H1 (cell line): Measurements from ENCODE around the gene COL5A1. TPM values are rescaled to one million over a fixed set of nuclear protein-coding genes. Genes with fewer than 3 reads are reported as not detected.

Source experiments
- CTCF ChIA-PET: fragments of 300-600 bp; sonication (Branson Sonifier 250); formaldehyde crosslinking; loops from one replicate; lab custom pipeline; 2021; ENCODE audit not compliant: partially characterized antibody; lab: Charles Lee
- POLR2A ChIA-PET: fragments of 300-600 bp; sonication (Branson Sonifier 250); formaldehyde crosslinking; loops from one replicate; lab custom pipeline; 2021; ENCODE audit warnings: inconsistent platforms; ENCODE audit not compliant: partially characterized antibody; lab: Charles Lee
- DNase-seq, 2 experiments: peaks; one replicate each; pipeline versions ENCODE4 v3.0.0 to v3.0.0-alpha.2; 2010 to 2022; ENCODE audit warnings: low spot score in 2 of 2, low read depth in 1 of 2, mixed read lengths in 1 of 2
- FAIRE-seq: peaks from 2 replicates; lab custom pipeline; 2011; peaks lifted over from hg19 to GRCh38; lab: Jason Lieb, UNC
- H2AFZ ChIP-seq: 2 replicates; pipeline ENCODE4 v1.8.1; 2012; ENCODE audit warnings: low read length, inconsistent platforms
- H2AK5ac ChIP-seq: 2 replicates; pipeline ENCODE4 v1.6.1; 2013; ENCODE audit warnings: low read depth, low read length
- H2BK120ac ChIP-seq: replicated peaks from 2 replicates; pipeline ENCODE3; 2013; ENCODE audit warnings: low read depth, low read length, inconsistent platforms
- H2BK12ac ChIP-seq: 2 replicates; pipeline ENCODE4 v1.6.1; 2013; ENCODE audit warnings: low read depth, low read length
- H2BK15ac ChIP-seq: 2 replicates; pipeline ENCODE4 v1.6.1; 2013; ENCODE audit warnings: low read length
- H2BK20ac ChIP-seq: 2 replicates; pipeline ENCODE4 v1.6.1; 2013; ENCODE audit warnings: low read length
- H2BK5ac ChIP-seq: 2 replicates; pipeline ENCODE4 v1.6.1; 2013; ENCODE audit warnings: low read depth, low read length
- H3K14ac ChIP-seq: 2 replicates; pipeline ENCODE4 v1.6.1; 2013; ENCODE audit warnings: inconsistent platforms; ENCODE audit not compliant: insufficient read length
- H3K18ac ChIP-seq: 2 replicates; pipeline ENCODE4 v1.6.1; 2013; ENCODE audit warnings: low read length; ENCODE audit errors: extremely low read depth
- H3K23ac ChIP-seq: 2 replicates; pipeline ENCODE4 v1.6.1; 2013; ENCODE audit warnings: inconsistent platforms; ENCODE audit not compliant: insufficient read length
- H3K23me2 ChIP-seq: 2 replicates; pipeline ENCODE4 v1.6.1; 2013; ENCODE audit warnings: low read depth, low read length
- H3K27ac ChIP-seq: 2 replicates; pipeline ENCODE4 v1.6.1; 2011; ENCODE audit warnings: low read depth, low read length, inconsistent platforms
- H3K27me3 ChIP-seq, 4 experiments: replicated peaks in 1 of 4; 1 replicate in 1 of 4; 2 replicates in 3 of 4; pipeline versions ENCODE4 v1.6.1 to v1.8.1; 2011 to 2013; ENCODE audit warnings: low read length in 3 of 4, mild to moderate bottlenecking in 3 of 4, inconsistent platforms in 2 of 4, mixed read lengths in 2 of 4, moderate library complexity in 1 of 4; ENCODE audit not compliant: control insufficient read depth in 3 of 4, insufficient read depth in 3 of 4; ENCODE audit errors: extremely low read depth in 1 of 4
- H3K36me3 ChIP-seq, 4 experiments: 2 replicates each; pipeline versions ENCODE4 v1.6.1 to v1.8.1; 2011 to 2013; ENCODE audit warnings: mild to moderate bottlenecking in 4 of 4, low read length in 3 of 4, moderate library complexity in 2 of 4, control low read depth in 1 of 4, inconsistent platforms in 1 of 4; ENCODE audit not compliant: insufficient read depth in 4 of 4, control insufficient read depth in 2 of 4
- H3K4ac ChIP-seq: replicated peaks from 2 replicates; pipeline ENCODE3; 2013; ENCODE audit warnings: low read length, low read depth, mixed read lengths, inconsistent platforms; ENCODE audit not compliant: insufficient read length
- H3K4me1 ChIP-seq, 4 experiments: replicated peaks in 1 of 4; 1 replicate in 1 of 4; 2 replicates in 3 of 4; pipeline versions ENCODE4 v1.6.1 to v1.8.1; 2011 to 2013; ENCODE audit warnings: low read length in 3 of 4, inconsistent platforms in 2 of 4, mixed read lengths in 1 of 4; ENCODE audit not compliant: insufficient read depth in 4 of 4, control insufficient read depth in 3 of 4
- H3K4me2 ChIP-seq, 2 experiments: 2 replicates each; pipeline versions ENCODE4 v1.6.1 to v1.8.1; 2011 to 2013; ENCODE audit warnings: low read depth in 2 of 2, low read length in 2 of 2, control low read depth in 1 of 2, inconsistent platforms in 1 of 2, mild to moderate bottlenecking in 1 of 2; ENCODE audit not compliant: insufficient read depth in 1 of 2
- H3K4me3 ChIP-seq, 4 experiments: fragments of 200-600, 300-600 bp in 1 of 4; sonication (generic), shearing (Covaris generic), sonication (Bioruptor Twin) in 1 of 4; 2 replicates each; pipeline versions ENCODE4 v1.5.1 to v1.8.1; 2011 to 2016; ENCODE audit warnings: low read length in 4 of 4, low read depth in 3 of 4, control low read depth in 2 of 4, inconsistent platforms in 2 of 4, mild to moderate bottlenecking in 2 of 4, mixed read lengths in 1 of 4, moderate library complexity in 1 of 4; ENCODE audit not compliant: insufficient read depth in 2 of 4; ENCODE audit errors: extremely low read depth in 1 of 4
- H3K56ac ChIP-seq: replicated peaks from 2 replicates; pipeline ENCODE3; 2013; ENCODE audit warnings: low read depth, mild to moderate bottlenecking, mixed read lengths, low read length, inconsistent platforms; ENCODE audit not compliant: insufficient read length
- H3K79me1 ChIP-seq: 2 replicates; pipeline ENCODE4 v1.6.1; 2013; ENCODE audit warnings: low read depth, low read length, control low read depth
- H3K79me2 ChIP-seq, 2 experiments: 2 replicates each; pipeline versions ENCODE4 v1.6.1 to v1.8.1; 2012 to 2013; ENCODE audit warnings: low read length in 2 of 2, mild to moderate bottlenecking in 2 of 2, inconsistent platforms in 1 of 2; ENCODE audit not compliant: insufficient read depth in 2 of 2, control insufficient read depth in 1 of 2
- H3K9ac ChIP-seq, 4 experiments: replicated peaks in 1 of 4; 1 replicate in 1 of 4; 2 replicates in 3 of 4; pipeline versions ENCODE4 v1.6.1 to v1.8.1; 2011 to 2013; ENCODE audit warnings: low read depth in 3 of 4, low read length in 3 of 4, control low read depth in 2 of 4, mild to moderate bottlenecking in 2 of 4, moderate library complexity in 2 of 4, inconsistent platforms in 1 of 4; ENCODE audit errors: extremely low read depth in 1 of 4
- H3K9me3 ChIP-seq, 2 experiments: 2 replicates each; pipeline versions ENCODE4 v1.6.1 to v1.8.1; 2012 to 2013; ENCODE audit warnings: mild to moderate bottlenecking in 2 of 2, moderate library complexity in 2 of 2, control low read depth in 1 of 2, inconsistent platforms in 1 of 2, low read depth in 1 of 2, low read length in 1 of 2, mixed read lengths in 1 of 2; ENCODE audit not compliant: insufficient read depth in 2 of 2
- H4K20me1 ChIP-seq, 2 experiments: replicated peaks in 1 of 2; 2 replicates each; pipeline versions ENCODE3 to v1.8.1; 2011 to 2013; ENCODE audit warnings: inconsistent platforms in 2 of 2, low read length in 2 of 2, mild to moderate bottlenecking in 1 of 2; ENCODE audit not compliant: insufficient read depth in 2 of 2, control insufficient read depth in 1 of 2
- H4K5ac ChIP-seq: 2 replicates; pipeline ENCODE4 v1.6.1; 2013; ENCODE audit warnings: low read length, low read depth, mixed read lengths, inconsistent platforms; ENCODE audit not compliant: insufficient read length
- H4K8ac ChIP-seq: 2 replicates; pipeline ENCODE4 v1.8.0; 2013; ENCODE audit warnings: mild to moderate bottlenecking, moderate library complexity, low read length, inconsistent platforms; ENCODE audit not compliant: insufficient read depth; ENCODE audit errors: extremely low read depth
- H4K91ac ChIP-seq: replicated peaks from 2 replicates; pipeline ENCODE3; 2013; ENCODE audit warnings: low read length, mixed read lengths, inconsistent platforms; ENCODE audit not compliant: insufficient read length
- POLR2AphosphoS5 ChIP-seq: IDR thresholded peaks from 2 replicates; pipeline ENCODE4 v1.6.1; 2011; ENCODE audit warnings: low read depth, low read length
- POU5F1 ChIP-seq: IDR thresholded peaks from 2 replicates; pipeline ENCODE4 v1.6.1; 2011; ENCODE audit warnings: low read depth, mild to moderate bottlenecking, low read length, moderate library complexity
- WGBS, 2 experiments: shearing (Covaris generic) in 1 of 2; methylation state at CpG; one replicate each; pipeline versions ENCODE4 v1.1.6 to v1.1.7; 2013 to 2015; ENCODE audit warnings: low lambda C conversion rate in 2 of 2, mixed read lengths in 2 of 2, inconsistent platforms in 1 of 2, low coverage in 1 of 2, missing lambda C conversion rate in 1 of 2; ENCODE audit not compliant: insufficient replicate concordance in 2 of 2, insufficient coverage in 1 of 2, insufficient read length in 1 of 2; ENCODE audit errors: extremely low coverage in 1 of 2, missing lambda C conversion rate in 1 of 2; 5-methylcytosine and 5-hydroxymethylcytosine counted together
- polyA plus RNA-seq, 7 experiments: library from polyadenylated mRNA; depleted of rRNA in 3 of 7; stranded (reverse) in 5 of 7; unstranded in 2 of 7; fragments of >200 nt in 5 of 7; fragments of 200-250 nt in 2 of 7; gene quantifications; 1 replicate in 5 of 7; 2 replicates in 1 of 7; 4 replicates in 1 of 7; pipeline versions ENCODE4 v1.2.1 to v1.2.3, GENCODE V29; 2011 to 2013; ENCODE audit warnings: missing spikeins in 2 of 7, mixed read lengths in 2 of 7
- total RNA-seq: library from RNA; stranded (reverse); fragmentation: NEBNext Ultra II Directional; extraction: Animal tissue kit (Norgen Biotek cat#: 25700); gene quantifications from 2 replicates; pipeline ENCODE4 v1.2.1, GENCODE V29; 2021

The COL5A1 gene
- total and polyA plus RNA-seq, 2 of the 8 experiments (the other 6 are each of a cell fraction or from before 2014, with no cell fraction given), result 3.8 to 12.0 TPM

DNA sequence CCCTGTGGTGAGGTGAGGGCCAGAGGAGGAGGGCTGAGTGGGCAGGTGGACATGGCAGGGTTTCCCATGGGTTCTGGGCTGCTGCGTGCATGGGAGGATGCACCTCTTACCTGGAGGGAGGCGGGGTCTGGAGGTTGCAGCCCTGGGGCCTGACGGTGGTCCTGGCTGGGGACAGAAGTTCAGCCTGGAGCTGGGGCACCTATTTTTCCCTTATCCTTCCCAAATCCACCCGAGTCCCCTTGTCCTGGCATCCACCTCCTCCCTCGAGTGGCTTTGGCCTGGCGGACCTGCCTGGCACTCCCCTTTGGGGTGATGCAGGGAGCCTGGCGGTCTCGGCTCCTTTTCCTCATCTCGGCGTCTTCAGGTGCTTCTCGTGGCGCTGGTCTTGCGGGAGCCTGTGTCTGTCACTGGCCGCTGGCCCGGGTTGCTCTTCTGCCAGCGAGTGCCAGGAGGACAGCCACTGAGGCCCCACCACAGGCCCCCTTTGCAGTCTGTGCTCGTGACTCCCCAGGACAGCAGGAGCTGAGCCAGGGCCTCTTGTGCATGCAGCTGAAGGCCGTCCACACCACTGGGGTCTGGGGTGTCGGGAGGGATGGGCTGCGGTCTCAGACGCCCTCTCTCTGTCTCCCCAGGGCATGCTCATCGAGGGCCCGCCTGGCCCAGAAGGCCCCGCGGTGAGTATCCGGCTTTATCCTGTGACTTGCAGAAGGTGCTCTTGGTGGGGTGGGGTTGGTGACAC lies 96.4 kb downstream of the COL5A1 start:
- H3K23me2 ChIP-seq, result no peaks in the 10 kb centered on the region
- TF ChIP-seq POU5F1, result no peak
- TF ChIP-seq POLR2AphosphoS5, result no peak
- TF ChIP-seq, all 59 proteins: peak for 0
- Histone ChIP-seq H2BK120ac (no peak overlapping the region), H3K79me2 (no peaks in the 10 kb centered on the region), H2BK15ac (no peak overlapping the region), H3K14ac (no peak overlapping the region), H3K27me3 (no peaks in the 10 kb centered on the region), H3K23ac (no peak overlapping the region), H4K20me1 (peaks cover 0 to 4% of the 10 kb centered on the region in 2 experiments), H3K9me3 (no peaks in the 10 kb centered on the region), H2AK5ac (no peak overlapping the region), H3K56ac (no peak overlapping the region), H4K5ac (no peak overlapping the region), H3K4me3 (no peak overlapping the region), H2BK20ac (no peak overlapping the region), H4K8ac (peak overlapping the region; percentile 77; the same call in 1 of the 2 replicates), H2BK12ac (no peak overlapping the region), H2AFZ (no peak overlapping the region), H3K27ac (no peak overlapping the region), H3K4me2 (no peak overlapping the region), H2BK5ac (no peak overlapping the region), H3K9ac (no peak overlapping the region), H3K79me1 (no peaks in the 10 kb centered on the region), H3K36me3 (no peaks in the 10 kb centered on the region; a peak in 1 of 8 replicates), H3K4me1 (peaks cover 0 to 7% (median 3%) of the 10 kb centered on the region in 4 experiments; a peak in 3 of 7 replicates), H4K91ac (no peak overlapping the region), H3K4ac (no peak overlapping the region), H3K18ac (no peak overlapping the region)
- CTCF ChIA-PET, result interaction anchor here (1.1 to 5.1 kb wide), 12 partner anchors 11 to 295 kb away, joined by 3 to 30 read pairs (median 6); no protein-coding TSS in a partner anchor
- POLR2A ChIA-PET, result no interaction called here
- FAIRE-seq, result no peak
- 86% methylated on average over 21 of the region's 26 CpGs; no CpG with 5 or more reads in 1 of the 2 experiments for WGBS, 2 experiments
- no peak for DNase-seq
